Activated naive CD4-positive, alpha-beta T cell treated with anti-CD3 and anti-CD28 coated beads, Interleukin-2, amount 10 ng/mL, durations not matched to agents 7 days and 5 days (primary cell): ENCODE results near the gene UPF1.
A peak's percentile ranks its signal among the peaks of the same experiment; 100 is the strongest.
"Not testable (repeated sequence)": the region's sequence is repeated elsewhere in the genome, so short reads cannot be mapped to it uniquely, and the experiment has no call there.

Experiments
- CTCF ChIA-PET: fragments of 350-600 bp; sonication (Branson Sonifier 250); formaldehyde crosslinking; loops from one replicate; lab custom pipeline; 2021; ENCODE audit warnings: antibody characterized with exemption; lab: Charles Lee
- DNase-seq: peaks from one replicate; pipeline ENCODE4 v3.0.0-alpha.2; 2020
- H3K27ac Mint-ChIP-seq: one replicate; pipeline ENCODE4 v1.8.0; 2021; ENCODE audit warnings: mild to moderate bottlenecking, moderate library complexity, mixed read lengths
- H3K27me3 Mint-ChIP-seq: one replicate; pipeline ENCODE4 v1.8.0; 2021; ENCODE audit warnings: mild to moderate bottlenecking, mixed read lengths
- H3K36me3 Mint-ChIP-seq: one replicate; pipeline ENCODE4 v1.8.0; 2021; ENCODE audit warnings: mixed read lengths
- H3K4me1 Mint-ChIP-seq: one replicate; pipeline ENCODE4 v1.8.0; 2021; ENCODE audit warnings: mixed read lengths
- H3K4me3 Mint-ChIP-seq: one replicate; pipeline ENCODE4 v1.8.0; 2021; ENCODE audit warnings: mild to moderate bottlenecking, moderate library complexity, mixed read lengths
- H3K9me3 Mint-ChIP-seq: one replicate; pipeline ENCODE4 v1.8.0; 2021; ENCODE audit warnings: mixed read lengths

Gene UPF1

DNA sequence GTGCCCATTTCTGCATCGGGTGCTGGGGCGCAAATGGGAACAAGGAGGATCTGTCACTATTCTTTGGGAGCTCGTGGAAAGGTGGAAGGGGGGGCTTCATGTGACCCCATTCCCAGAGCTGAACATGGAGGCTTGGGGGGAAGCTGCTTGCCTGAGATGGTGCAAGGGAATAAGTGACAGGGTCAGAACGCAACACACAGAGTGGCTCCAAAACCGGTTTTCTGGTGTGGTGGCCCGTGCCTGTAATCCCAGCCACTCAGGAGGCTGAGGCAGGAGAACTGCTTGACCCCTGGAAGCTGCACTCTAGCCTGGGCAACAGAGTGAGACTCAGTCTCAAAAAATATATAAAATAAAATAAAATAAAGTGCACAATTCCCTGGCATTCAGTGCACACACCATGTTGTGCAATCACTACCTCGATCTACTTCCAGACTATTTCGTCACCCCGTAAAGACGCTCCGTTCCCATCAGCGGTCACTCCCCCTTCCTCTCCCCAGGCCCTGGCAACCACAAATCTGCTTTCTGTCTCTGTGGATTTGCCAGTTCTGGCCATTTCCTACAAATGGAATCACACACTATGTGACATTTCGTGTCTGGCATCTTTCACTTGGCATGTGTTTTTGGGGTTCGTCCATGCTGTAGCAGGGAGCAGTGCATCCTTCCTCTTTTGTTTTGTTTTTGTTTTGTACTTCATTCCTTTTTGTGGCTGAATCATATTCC, 22.4 kb upstream of the UPF1 start:
- Mint-ChIP-seq H3K36me3 (no peaks in the 10 kb centered on the region), H3K27me3 (peaks cover 42% of the 10 kb centered on the region), H3K9me3 (no peaks in the 10 kb centered on the region), H3K4me3 (no peak overlapping the region), H3K27ac (no peak overlapping the region), H3K4me1 (peaks cover 3% of the 10 kb centered on the region)
- CTCF ChIA-PET = no interaction called here
- no peak for DNase-seq

DNA sequence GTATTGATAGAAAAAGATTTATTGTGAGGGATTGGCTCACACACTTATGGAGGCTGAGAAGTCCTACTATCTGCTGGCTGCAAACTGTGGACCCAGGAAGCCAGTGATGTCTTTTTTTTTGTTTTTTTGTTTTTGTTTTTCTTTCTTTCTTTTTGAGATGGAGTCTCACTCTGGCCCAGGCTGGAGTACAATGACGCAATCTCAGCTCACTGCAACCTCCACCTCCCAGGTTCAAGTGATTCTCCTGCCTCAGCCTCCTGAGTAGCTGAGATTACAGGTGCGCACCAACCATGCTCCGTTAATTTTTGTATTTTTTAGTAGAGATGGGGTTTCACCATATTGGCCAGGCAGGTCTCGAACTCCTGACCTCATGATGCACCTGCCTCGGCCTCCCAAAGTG, 20.1 kb upstream of the UPF1 start:
- CTCF ChIA-PET = interaction anchor here (0.7 to 1.0 kb wide), 2 partner anchors 35 to 54 kb away, joined by 3 read pairs; no protein-coding TSS in a partner anchor
- not testable (repeated sequence) for H3K9me3 Mint-ChIP-seq, DNase-seq, H3K27ac Mint-ChIP-seq, H3K4me1 Mint-ChIP-seq, H3K36me3 Mint-ChIP-seq, H3K4me3 Mint-ChIP-seq
- peaks cover 40% of the 10 kb centered on the region for H3K27me3 Mint-ChIP-seq

DNA sequence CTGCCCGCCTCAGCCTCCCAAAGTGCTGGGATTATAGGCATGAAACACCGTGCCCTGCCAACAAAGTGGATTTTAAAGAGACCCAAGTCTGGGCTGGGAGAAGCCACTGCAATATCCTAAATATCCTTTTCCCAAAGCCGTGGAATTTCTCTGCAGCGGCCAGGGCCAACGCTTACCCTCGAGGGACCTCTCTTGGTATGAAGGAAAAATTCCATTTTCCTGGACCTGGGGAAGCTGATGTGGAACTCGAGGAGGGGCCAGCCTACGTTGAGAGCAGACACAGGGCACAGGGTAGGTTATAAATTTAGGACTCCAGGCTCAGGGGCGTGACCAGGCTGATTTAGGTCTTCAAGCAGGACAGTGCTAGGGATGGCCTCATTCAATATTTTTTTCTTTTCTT, 17.7 kb upstream of the UPF1 start:
- Mint-ChIP-seq H3K27ac (no peak overlapping the region), H3K9me3 (no peaks in the 10 kb centered on the region), H3K27me3 (peaks cover 25% of the 10 kb centered on the region), H3K36me3 (no peaks in the 10 kb centered on the region), H3K4me3 (no peak overlapping the region), H3K4me1 (peaks cover 3% of the 10 kb centered on the region)
- DNase-seq = no peak
- CTCF ChIA-PET = interaction anchor here (1.3 kb wide), 1 partner anchor 226 kb away, joined by 3 read pairs; no protein-coding TSS in a partner anchor

DNA sequence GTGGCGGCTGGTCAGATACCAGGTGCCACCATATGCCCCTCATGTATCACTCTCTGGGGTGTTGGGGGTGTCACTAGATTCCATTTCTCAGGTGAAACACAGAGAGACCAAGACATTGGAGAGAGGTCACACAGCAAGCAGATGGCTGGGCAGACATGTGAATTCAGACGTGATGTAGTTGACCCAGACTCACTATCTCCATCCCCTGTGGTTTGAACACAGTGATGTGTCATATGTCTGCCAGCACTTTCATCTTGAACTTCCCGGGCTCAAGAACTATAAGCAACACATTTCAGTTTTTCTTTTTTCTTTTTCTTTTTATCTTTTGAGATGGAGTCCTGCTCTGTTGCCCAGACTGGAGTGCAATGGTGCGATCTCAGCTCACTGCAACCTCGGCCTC, 16.1 kb upstream of the UPF1 start:
- Mint-ChIP-seq H3K9me3 (no peaks in the 10 kb centered on the region), H3K4me1 (no peaks in the 10 kb centered on the region), H3K27me3 (peaks cover 17% of the 10 kb centered on the region), H3K36me3 (no peaks in the 10 kb centered on the region), H3K4me3 (no peak overlapping the region), H3K27ac (no peak overlapping the region)
- CTCF ChIA-PET = no interaction called here
- no peak for DNase-seq

DNA sequence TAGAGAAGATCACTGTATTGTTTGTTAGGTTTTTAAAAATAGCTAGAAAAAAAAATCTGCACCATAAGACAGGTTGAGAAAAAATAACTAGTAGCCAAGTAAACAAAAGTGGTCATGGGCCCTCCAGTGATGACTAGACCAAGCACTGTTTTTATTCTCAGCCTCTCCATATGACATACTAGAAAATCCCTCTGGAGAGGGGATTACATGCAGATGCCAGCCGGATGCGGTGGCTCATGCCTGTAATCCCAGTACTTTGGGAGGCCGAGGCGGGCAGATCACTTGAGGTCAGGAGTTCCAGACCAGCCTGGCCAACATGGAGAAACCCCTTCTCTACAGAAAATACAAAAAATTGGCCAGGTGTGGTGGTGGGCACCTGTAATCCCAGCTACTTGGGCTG, 15.1 kb upstream of the UPF1 start:
- CTCF ChIA-PET, H3K9me3 Mint-ChIP-seq: not testable (repeated sequence)

GRCh38 chr19:18817574-18817973, 14.2 kb upstream of the UPF1 start:
- H3K27me3 Mint-ChIP-seq = peaks cover 9% of the 10 kb centered on the region
- DNase-seq = no peak
- H3K4me1 Mint-ChIP-seq = no peaks in the 10 kb centered on the region
- no peak overlapping the region for H3K4me3 Mint-ChIP-seq
- no peaks in the 10 kb centered on the region for H3K36me3 Mint-ChIP-seq
- CTCF ChIA-PET = no interaction called here
- H3K9me3 Mint-ChIP-seq = no peaks in the 10 kb centered on the region
- no peak overlapping the region for H3K27ac Mint-ChIP-seq

More for the DNA sequence above, 15.1 kb upstream of the UPF1 start:
- H3K27ac Mint-ChIP-seq, H3K4me3 Mint-ChIP-seq, DNase-seq, H3K4me1 Mint-ChIP-seq, H3K36me3 Mint-ChIP-seq: not testable (repeated sequence)
- H3K27me3 Mint-ChIP-seq = peaks cover 15% of the 10 kb centered on the region

DNA sequence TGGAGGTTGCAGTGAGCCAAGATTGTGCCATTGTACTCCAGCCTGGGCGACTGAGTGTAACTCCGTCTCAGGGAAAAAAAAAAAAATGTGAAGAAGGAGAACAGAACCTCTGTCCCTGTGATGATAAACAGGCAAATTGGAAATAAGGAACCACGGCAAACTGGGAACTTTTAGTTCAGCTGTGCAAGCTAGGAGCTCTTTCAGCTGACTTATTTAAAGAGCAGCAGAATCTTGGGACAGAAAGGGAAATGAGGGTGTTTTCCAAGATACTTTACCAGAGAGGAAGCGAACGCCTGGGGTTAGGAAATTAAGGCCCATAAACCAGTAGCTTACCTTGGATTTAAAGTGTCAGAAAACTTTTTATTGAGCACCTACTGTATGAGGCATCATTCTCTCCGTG, 3.0 kb upstream of the UPF1 start:
- Mint-ChIP-seq H3K4me3 (no peak overlapping the region), H3K4me1 (peaks cover 11% of the 10 kb centered on the region), H3K9me3 (peaks cover 4% of the 10 kb centered on the region), H3K27me3 (peaks cover 45% of the 10 kb centered on the region), H3K36me3 (peaks cover 10% of the 10 kb centered on the region), H3K27ac (peak overlapping the region; percentile 19)
- CTCF ChIA-PET = interaction anchor here (1.5 kb wide), 1 partner anchor 308 kb away, joined by 4 read pairs; no protein-coding TSS in a partner anchor
- no peak for DNase-seq

DNA sequence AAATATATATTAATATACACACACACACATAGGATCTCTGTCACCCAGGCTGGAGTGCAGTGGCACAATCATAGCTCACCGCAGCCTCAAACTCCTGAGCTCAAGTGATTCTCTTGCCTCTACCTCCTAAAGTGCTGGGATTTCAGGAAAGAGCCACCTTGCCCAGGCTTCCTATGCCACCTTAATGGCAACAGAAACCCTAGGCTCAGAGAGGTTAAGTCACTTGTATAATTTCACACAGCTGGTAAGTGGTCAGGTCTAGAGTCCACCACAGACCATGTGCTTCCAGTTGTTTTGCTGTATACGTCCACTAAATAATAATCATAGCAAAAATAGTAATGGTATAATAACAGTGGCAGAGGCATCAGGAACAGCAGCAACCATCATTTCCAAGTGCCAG, 1.3 kb upstream of the UPF1 start:
- H3K4me3 Mint-ChIP-seq = peak overlapping the region; percentile 72
- peaks cover 33% of the 10 kb centered on the region for H3K27me3 Mint-ChIP-seq
- H3K4me1 Mint-ChIP-seq = peaks cover 27% of the 10 kb centered on the region
- no peak overlapping the region for H3K27ac Mint-ChIP-seq
- H3K9me3 Mint-ChIP-seq = peaks cover 4% of the 10 kb centered on the region
- CTCF ChIA-PET = no interaction called here
- peaks cover 24% of the 10 kb centered on the region for H3K36me3 Mint-ChIP-seq
- no peak for DNase-seq

DNA sequence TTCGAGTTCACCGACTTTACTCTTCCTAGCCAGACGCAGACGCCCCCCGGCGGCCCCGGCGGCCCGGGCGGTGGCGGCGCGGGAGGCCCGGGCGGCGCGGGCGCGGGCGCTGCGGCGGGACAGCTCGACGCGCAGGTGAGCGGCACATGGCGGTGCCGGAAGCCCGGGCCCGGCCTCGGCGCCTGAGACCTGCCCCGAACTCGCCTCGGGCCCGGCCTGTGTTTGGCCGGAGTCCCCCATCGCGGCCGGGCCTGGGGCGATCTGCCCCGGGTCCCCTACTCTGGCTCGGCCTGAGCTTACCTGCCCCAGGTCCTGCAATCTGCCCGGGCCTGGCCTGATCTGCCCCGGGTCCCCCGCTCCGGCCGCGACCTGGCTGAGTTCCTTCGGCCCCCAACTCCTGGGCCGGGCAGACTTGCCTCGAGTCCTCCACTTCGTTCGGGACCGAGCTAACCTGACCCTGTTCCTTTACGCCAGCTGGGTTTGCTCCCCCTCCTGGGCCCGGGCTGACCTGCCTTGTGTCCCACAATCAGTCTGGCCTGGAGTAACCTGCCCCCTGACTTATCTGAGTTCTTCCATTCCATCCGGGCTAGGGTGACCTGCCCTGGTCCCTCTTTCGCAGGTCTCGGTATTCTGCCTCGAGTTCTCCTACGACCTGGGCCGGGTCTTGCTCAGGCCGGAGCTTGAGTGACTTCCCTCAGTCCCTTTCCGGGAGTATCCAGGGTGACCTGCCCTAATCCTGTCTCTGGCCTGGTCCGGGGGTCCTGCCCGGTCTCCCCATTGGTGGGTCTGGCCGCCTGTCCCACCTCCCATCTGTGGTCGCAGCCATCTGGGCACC, 764 bp downstream of the UPF1 start:
- H3K4me3 Mint-ChIP-seq = peak overlapping the region; percentile 87
- peaks cover 42% of the 10 kb centered on the region for H3K4me1 Mint-ChIP-seq
- H3K9me3 Mint-ChIP-seq = no peaks in the 10 kb centered on the region
- H3K27ac Mint-ChIP-seq = peak overlapping the region; percentile 92
- CTCF ChIA-PET = interaction anchor here (1.1 to 2.4 kb wide), 3 partner anchors 12 to 244 kb away, joined by 3 to 12 read pairs (median 4); partner anchors contain the start of gene REX1BD
- peak; percentile 45 for DNase-seq
- peaks cover 37% of the 10 kb centered on the region for H3K36me3 Mint-ChIP-seq
- H3K27me3 Mint-ChIP-seq = peaks cover 21% of the 10 kb centered on the region

GRCh38 chr19:18833141-18833476, 1.4 kb downstream of the UPF1 start:
- no peak for DNase-seq
- H3K27me3 Mint-ChIP-seq = peaks cover 16% of the 10 kb centered on the region
- H3K27ac Mint-ChIP-seq = peak overlapping the region; percentile 92
- peaks cover 48% of the 10 kb centered on the region for H3K4me1 Mint-ChIP-seq
- H3K36me3 Mint-ChIP-seq = peaks cover 43% of the 10 kb centered on the region
- H3K4me3 Mint-ChIP-seq = peak overlapping the region; percentile 87
- CTCF ChIA-PET = interaction anchor here (1.4 to 2.4 kb wide), 2 partner anchors 11 to 14 kb away, joined by 4 to 12 read pairs; no protein-coding TSS in a partner anchor
- H3K9me3 Mint-ChIP-seq = no peaks in the 10 kb centered on the region

DNA sequence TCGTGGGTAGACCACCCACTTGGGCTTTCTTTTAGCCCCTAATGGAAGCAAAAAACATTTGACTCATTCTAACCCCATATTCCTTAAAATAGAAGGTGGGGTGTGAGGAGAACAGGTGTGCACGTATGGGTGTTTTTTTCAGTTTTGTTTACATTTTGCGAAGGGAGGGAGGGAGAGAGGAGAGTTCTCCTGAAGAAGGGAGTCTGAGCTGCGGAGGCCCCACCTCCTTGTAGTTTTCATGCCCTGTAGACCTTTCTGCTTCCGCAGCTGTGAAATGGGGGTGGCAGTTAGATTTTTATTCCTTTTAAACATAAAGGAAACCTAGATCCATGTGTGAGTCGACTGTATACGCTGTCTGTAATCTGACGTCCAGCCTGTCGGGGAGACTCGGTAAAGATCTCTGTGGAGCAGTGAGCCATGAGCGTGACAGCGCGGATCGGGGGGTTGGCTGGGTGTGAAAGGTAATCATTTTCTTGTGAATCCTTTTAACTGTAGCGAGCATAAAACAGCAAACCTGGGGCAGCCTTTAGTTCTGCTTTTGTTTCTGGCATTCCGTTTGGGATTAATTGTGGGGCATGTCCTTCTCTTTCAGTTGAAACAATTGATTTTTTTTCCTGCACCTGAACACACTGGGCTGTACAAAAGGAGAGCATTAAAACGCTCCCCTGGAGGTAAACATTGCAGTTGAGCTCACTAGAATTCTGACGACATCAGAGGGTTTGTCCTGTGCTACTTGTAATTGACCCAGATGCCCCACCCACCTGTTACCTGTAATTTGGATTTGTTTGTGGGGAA, 2.3 kb downstream of the UPF1 start:
- Mint-ChIP-seq H3K27me3 (peaks cover 8% of the 10 kb centered on the region), H3K4me1 (peaks cover 52% of the 10 kb centered on the region), H3K4me3 (peak overlapping the region; percentile 87), H3K9me3 (no peaks in the 10 kb centered on the region), H3K36me3 (peaks cover 47% of the 10 kb centered on the region), H3K27ac (peak overlapping the region; percentile 82)
- no peak for DNase-seq
- CTCF ChIA-PET = interaction anchor here (0.6 to 2.7 kb wide), 2 partner anchors 10 to 13 kb away, joined by 3 to 12 read pairs; no protein-coding TSS in a partner anchor

DNA sequence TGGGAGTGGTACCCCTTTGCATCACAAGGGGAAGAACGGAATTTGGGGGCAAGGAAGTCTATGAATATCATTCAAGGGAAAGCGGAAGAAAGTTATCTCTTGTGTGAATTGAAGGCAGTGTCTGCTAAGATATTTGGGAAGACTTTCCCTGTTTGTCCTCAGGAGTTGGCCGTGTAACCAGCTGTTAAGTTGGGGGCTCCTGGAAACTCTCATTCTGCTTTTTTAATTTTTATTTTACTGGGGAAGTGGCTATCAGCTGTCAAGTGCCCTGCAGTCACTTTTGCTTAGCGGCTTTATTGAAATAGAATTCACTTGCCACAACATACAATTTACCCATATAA, 2.9 kb downstream of the UPF1 start:
- Mint-ChIP-seq H3K4me3 (peak overlapping the region; percentile 87), H3K27me3 (peaks cover 6% of the 10 kb centered on the region), H3K36me3 (peaks cover 49% of the 10 kb centered on the region), H3K27ac (no peak overlapping the region), H3K4me1 (peaks cover 52% of the 10 kb centered on the region), H3K9me3 (no peaks in the 10 kb centered on the region)
- CTCF ChIA-PET = interaction anchor here (2.7 kb wide), 1 partner anchor 13 kb away, joined by 12 read pairs; no protein-coding TSS in a partner anchor
- DNase-seq = no peak

DNA sequence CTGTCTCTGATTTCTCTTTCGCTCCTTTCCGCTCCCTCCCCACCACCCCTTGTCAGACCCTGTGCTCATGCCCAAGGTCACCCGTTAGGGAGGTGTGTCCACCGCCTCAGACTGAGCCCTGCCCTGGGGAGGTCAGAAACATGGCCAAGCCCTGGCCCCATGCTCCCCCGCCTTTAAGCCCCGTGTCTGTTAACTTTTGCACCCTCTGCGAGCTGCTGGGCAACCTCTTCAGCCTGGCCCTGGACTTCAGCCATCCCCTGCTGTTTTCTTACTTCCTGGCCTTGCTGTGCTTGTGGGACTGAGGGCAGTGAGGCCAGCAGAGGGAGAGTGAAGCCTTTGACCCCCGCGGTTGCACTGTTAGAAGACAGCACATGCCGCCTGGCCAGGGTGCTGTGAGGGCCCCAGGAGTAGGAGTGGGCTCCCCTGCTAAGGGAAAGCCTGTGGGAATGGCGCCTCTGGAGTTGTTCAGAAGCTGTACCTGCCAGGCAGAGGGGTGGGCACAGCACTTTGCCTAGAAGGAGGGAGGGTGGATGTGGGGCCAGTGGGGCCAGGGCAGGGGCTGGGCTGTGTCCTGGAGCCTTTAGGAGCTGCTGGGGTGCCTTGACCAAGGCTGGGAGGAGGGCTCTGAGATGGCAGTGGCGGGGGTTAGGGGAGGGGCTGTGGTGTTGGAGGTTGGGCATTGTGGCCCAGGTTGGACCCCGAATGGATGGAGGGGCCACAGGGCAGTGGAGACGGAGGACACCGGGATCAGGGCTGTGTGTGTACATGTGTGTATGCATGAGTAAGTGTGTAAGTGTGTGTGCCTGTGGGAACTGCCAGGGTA, 7.9 kb downstream of the UPF1 start:
- CTCF ChIA-PET = no interaction called here
- Mint-ChIP-seq H3K9me3 (no peaks in the 10 kb centered on the region), H3K4me3 (no peak overlapping the region), H3K27ac (no peak overlapping the region), H3K4me1 (peaks cover 61% of the 10 kb centered on the region), H3K27me3 (no peaks in the 10 kb centered on the region), H3K36me3 (peaks cover 32% of the 10 kb centered on the region)
- DNase-seq = no peak
